Large intestine (tissue), 3 donors: Measurements from ENCODE around the gene DAB2IP. TPM values are rescaled to one million over a fixed set of nuclear protein-coding genes. Genes with fewer than 3 reads are reported as not detected.

Experiments
- DNase-seq, 2 donors: peaks; one replicate each; pipeline versions ENCODE4 v3.0.0 to v3.0.0-alpha.2; 2013
- H3K27ac ChIP-seq: one replicate; pipeline ENCODE4 v1.5.1; 2013; ENCODE audit warnings: low read length
- H3K27me3 ChIP-seq: 2 replicates; pipeline ENCODE4 v1.6.1; 2013; ENCODE audit warnings: low read length; ENCODE audit not compliant: control insufficient read depth, insufficient read depth
- H3K36me3 ChIP-seq: 2 replicates; pipeline ENCODE4 v1.6.1; 2013; ENCODE audit warnings: low read length; ENCODE audit not compliant: control insufficient read depth, insufficient read depth
- H3K4me1 ChIP-seq: one replicate; pipeline ENCODE4 v1.6.1; 2013; ENCODE audit warnings: low read length; ENCODE audit not compliant: control insufficient read depth, insufficient read depth
- H3K4me3 ChIP-seq: one replicate; pipeline ENCODE4 v1.5.1; 2013; ENCODE audit warnings: low read length
- H3K9me3 ChIP-seq: one replicate; pipeline ENCODE4 v1.6.1; 2013; ENCODE audit warnings: mild to moderate bottlenecking, low read depth, low read length, moderate library complexity; ENCODE audit not compliant: control insufficient read depth
- WGBS: methylation state at CpG from one replicate; pipeline ENCODE4 v1.1.5; 2013; ENCODE audit warnings: low lambda C conversion rate; ENCODE audit not compliant: insufficient coverage; 5-methylcytosine and 5-hydroxymethylcytosine counted together
- polyA plus RNA-seq: library from polyadenylated mRNA; unstranded; fragments of 120-200 nt; gene quantifications from one replicate; pipeline ENCODE4 v1.2.1, GENCODE V29; 2013

Gene DAB2IP
- polyA plus RNA-seq, 1 donor: 33.0 TPM

DNA sequence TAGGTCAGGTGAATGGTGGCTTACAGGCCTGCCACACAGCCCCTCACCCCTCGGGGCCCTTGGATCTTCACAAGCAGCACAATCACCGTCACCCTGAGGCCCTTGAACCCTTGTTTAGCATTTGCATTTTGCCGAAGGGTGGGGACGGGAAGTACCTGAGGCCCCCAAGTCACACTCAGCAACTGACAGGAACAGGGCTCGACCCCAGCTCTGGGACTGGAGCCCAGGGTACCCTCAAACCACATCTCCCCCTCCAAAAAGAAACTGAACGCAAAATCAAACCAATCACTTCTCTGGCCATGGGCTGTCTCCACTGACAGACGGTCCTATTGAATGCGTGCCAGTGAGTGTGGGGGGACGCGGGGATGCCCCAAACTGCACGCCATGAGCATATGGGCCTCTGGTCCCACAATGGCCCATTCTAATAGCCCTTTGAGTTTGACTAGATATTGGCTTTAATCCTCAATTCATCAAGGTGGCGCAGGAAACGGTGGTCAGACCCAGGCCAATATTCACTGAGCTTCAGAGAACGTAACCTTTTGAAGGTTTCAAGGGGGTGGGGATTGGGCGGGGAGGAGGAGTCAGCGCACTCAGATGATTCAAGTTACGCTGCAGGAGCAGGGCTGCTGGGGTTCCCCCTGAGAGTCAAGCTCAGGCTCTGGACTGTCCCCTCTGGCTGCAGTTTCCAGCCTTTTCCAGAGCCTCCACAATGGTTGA, 176.0 kb downstream of the DAB2IP start:
- no peak overlapping the region for H3K4me3 ChIP-seq

DNA sequence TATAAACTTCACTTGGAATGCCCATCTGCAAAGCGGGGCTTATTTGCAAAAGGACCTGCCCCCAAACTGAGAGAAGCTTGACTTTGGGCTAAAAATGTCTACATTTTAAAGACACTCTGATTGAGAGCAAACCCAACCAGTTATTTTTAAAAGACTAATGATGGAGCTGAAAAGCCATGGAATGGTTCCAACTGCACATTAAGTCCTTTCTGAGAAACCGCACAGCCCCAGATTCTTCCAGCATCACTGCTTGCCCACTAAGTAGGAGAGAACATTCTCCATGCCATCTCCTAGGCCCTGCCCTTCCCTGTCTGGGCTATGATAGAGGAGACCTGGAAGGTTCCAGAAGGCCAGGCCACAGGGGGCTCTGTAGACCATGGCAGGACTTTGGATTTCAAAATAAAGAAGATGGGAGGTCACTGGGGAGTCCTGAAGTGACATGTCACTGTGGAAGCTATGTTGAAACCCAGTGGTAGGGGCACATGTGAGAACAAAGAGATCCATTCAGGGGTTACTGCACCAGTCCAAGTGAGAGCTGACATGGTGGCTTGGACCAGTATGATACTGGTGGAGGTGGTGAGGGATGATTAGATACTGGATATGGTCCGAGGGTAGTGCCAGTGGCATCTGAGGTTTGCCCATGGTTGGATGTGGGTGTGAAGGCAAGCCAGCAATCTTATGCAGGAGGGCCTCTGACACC, 179.2 kb downstream of the DAB2IP start:
- H3K27ac ChIP-seq: no peak overlapping the region
- no CpG with 5 or more reads among the region's 3 CpGs for WGBS
- no peaks in the 10 kb centered on the region for H3K36me3 ChIP-seq
- no peaks in the 10 kb centered on the region for H3K27me3 ChIP-seq
- H3K9me3 ChIP-seq: no peaks in the 10 kb centered on the region
- no peak overlapping the region for H3K4me3 ChIP-seq
- H3K4me1 ChIP-seq: peaks cover under 1% of the 10 kb centered on the region
- no peak for DNase-seq

More for the DNA sequence above, 176.0 kb downstream of the DAB2IP start:
- no peak for DNase-seq
- H3K27ac ChIP-seq: no peak overlapping the region
- H3K4me1 ChIP-seq: peaks cover 11% of the 10 kb centered on the region
- H3K27me3 ChIP-seq: no peaks in the 10 kb centered on the region
- H3K36me3 ChIP-seq: no peaks in the 10 kb centered on the region
- peaks cover 4% of the 10 kb centered on the region for H3K9me3 ChIP-seq
- WGBS: 76% methylated on average over 3 of the region's 17 CpGs

DNA sequence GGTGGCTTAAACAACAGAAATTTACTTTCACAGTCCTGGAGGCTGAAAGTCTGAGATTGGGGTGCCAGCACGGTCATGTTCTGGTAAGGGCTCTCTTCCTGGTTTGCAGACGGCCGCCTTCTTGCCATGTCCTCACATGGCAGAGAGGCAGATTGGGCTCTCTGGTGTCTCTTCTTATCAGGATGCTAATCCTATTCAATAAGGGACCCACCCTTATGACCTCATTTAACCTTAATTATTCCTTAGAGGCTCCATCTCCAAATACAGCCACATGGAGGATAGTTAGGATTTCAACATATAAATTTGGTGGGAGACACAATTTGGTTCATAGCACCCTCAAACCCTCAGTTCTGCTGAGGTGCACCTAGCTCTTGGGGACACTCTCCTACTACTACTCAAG, 180.4 kb downstream of the DAB2IP start:
- no peaks in the 10 kb centered on the region for H3K27me3 ChIP-seq
- DNase-seq: no peak
- no peaks in the 10 kb centered on the region for H3K9me3 ChIP-seq
- no peaks in the 10 kb centered on the region for H3K4me1 ChIP-seq
- no peak overlapping the region for H3K27ac ChIP-seq
- H3K36me3 ChIP-seq: no peaks in the 10 kb centered on the region
- H3K4me3 ChIP-seq: no peak overlapping the region
- no CpG with 5 or more reads among the region's 3 CpGs for WGBS

DNA sequence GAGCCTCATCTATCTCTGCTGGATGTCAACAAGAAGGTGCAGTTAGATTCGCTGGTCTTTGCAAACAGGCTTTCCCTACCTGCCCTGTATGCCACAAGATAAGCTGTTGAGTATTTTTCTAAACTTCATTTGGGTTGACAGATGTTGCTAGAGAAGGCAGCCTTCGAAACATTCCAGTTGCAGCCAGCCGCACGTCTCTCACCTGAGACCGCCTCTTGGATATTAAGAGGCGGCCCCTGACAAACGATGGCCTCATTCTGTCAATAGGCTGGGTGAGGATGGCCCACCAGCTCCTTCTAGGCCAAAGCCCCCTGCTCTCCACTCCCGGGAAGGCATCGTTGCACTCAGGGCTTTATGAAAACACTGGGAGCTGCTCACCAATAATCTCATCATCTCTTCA, 181.6 kb downstream of the DAB2IP start:
- WGBS: no CpG with 5 or more reads among the region's 9 CpGs
- DNase-seq: no peak
- H3K27ac ChIP-seq: no peak overlapping the region
- H3K4me1 ChIP-seq: no peaks in the 10 kb centered on the region
- H3K9me3 ChIP-seq: no peaks in the 10 kb centered on the region
- no peaks in the 10 kb centered on the region for H3K36me3 ChIP-seq
- H3K4me3 ChIP-seq: no peak overlapping the region
- H3K27me3 ChIP-seq: no peaks in the 10 kb centered on the region

Other genes with a start within 250 kb of the DAB2IP start
- gene GGTA1, start 151.8 kb upstream of the DAB2IP start, polyA plus RNA-seq: 8.8 TPM